Measurements from ENCODE around the gene MN1.

DNA sequence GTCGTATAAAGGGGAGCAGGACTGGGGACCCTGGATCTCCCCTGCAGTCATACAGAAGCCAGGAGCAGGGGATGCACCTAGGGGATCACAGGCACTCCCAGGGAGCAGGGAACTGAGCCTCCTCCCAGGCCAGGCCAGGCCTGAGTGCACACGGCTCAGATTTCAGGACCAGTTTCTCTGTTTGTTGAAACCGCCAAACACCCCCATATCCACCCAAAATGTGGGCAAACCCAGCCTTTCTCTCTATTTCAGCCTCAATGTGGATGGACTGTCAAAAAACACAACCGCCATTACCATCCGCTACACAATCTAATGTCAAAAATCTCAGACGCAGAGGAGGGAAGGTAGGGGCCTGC lies 17.5 kb downstream of the MN1 start:
- no peak for TF ChIP-seq ZNF565 (CRISPR knock-in tag; conservative IDR thresholded peaks at IDR 0.05; ENCODE audit: low read depth)
- no peak for TF ChIP-seq ZFP30 (CRISPR knock-in tag; IDR thresholded peaks at IDR 0.05)
- TF ChIP-seq ZFP3 (CRISPR knock-in tag; IDR thresholded peaks at IDR 0.05): no peak
- TF ChIP-seq ARNTL (CRISPR knock-in tag; IDR thresholded peaks at IDR 0.05; ENCODE audit: borderline replicate concordance, low read depth): no peak
- TF ChIP-seq ISL1 (CRISPR knock-in tag; IDR thresholded peaks at IDR 0.05): no peak
- TF ChIP-seq ZNF70 (CRISPR knock-in tag; IDR thresholded peaks at IDR 0.05): no peak
- no peak for TF ChIP-seq RARB (CRISPR knock-in tag; IDR thresholded peaks at IDR 0.05)

All from SK-N-SH treated with all-trans-retinoic acid at 6 μM for 48 hours (cell line).